HepG2 (cell line): ENCODE results near the gene CD53.

ENCODE experiments used
- BRCA1 ChIP-seq: sonication (generic); formaldehyde crosslinking; IDR thresholded peaks from 2 replicates; pipeline ENCODE4 v1.4.0; 2020; ENCODE audit warnings: missing genetic modification reagents
- EZH2 ChIP-seq: conservative IDR thresholded peaks from 2 replicates; pipeline ENCODE4 v1.6.1; 2012; ENCODE audit warnings: mild to moderate bottlenecking, low read depth, low read length, moderate library complexity
- FOSL2 ChIP-seq: sonication (generic); formaldehyde crosslinking; IDR thresholded peaks from 2 replicates; pipeline ENCODE4 v1.4.0; 2020; ENCODE audit warnings: missing genetic modification reagents
- HOMEZ ChIP-seq: IDR thresholded peaks from 2 replicates; pipeline ENCODE4 v1.6.1; 2016; ENCODE audit warnings: low read depth
- POLR2AphosphoS5 ChIP-seq: IDR thresholded peaks from 2 replicates; pipeline ENCODE4 v1.6.1; 2012; ENCODE audit warnings: low read depth, low read length
- ZNF138 ChIP-seq: sonication (generic); formaldehyde crosslinking; IDR thresholded peaks from 2 replicates; pipeline ENCODE4 v1.5.0; 2020; ENCODE audit warnings: mild to moderate bottlenecking, low read depth, missing genetic modification reagents
- ZNF558 ChIP-seq: sonication (generic); formaldehyde crosslinking; IDR thresholded peaks from 2 replicates; pipeline ENCODE4 v1.9.0; 2022; ENCODE audit warnings: mild to moderate bottlenecking, missing genetic modification reagents, borderline replicate concordance
- ZNF678 ChIP-seq: sonication (generic); formaldehyde crosslinking; IDR thresholded peaks from 2 replicates; pipeline ENCODE4 v1.4.0; 2020; ENCODE audit warnings: mild to moderate bottlenecking, missing genetic modification reagents
- ZNF777 ChIP-seq: sonication (generic); formaldehyde crosslinking; IDR thresholded peaks from 2 replicates; pipeline ENCODE4 v1.4.0; 2020; ENCODE audit warnings: missing genetic modification reagents
- TF ChIP-seq, protein P1 (sequence below): sonication (generic); formaldehyde crosslinking; IDR thresholded peaks from 2 replicates; pipeline ENCODE4 v1.5.0; 2020; ENCODE audit warnings: mild to moderate bottlenecking, missing genetic modification reagents, moderate library complexity
- TF ChIP-seq, protein P2 (sequence below): sonication (generic); formaldehyde crosslinking; conservative IDR thresholded peaks from 2 replicates; pipeline ENCODE4 v1.4.0; 2020; ENCODE audit warnings: missing genetic modification reagents
- TF ChIP-seq, protein P3 (sequence below): sonication (generic); formaldehyde crosslinking; IDR thresholded peaks from 2 replicates; pipeline ENCODE4 v1.4.0; 2020; ENCODE audit warnings: missing genetic modification reagents

DNA sequence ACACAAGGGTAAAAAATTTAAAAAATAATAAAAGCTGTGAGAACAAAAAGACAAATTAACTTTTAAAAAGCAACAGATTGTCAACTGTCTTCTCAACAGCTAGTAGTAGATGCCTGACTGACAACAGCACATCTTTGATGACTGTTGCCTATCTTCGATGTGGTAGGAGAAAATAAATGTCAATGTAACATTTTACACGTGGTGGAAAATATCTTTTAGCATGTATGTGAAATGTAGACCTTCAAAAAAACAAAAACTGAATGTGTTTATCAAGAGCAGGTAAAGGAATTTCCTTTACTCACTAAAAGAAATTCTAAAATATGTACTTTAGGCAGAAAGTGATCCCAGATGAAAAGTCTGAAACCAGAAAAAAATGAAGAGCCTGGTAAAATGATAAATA is 42.9 kb downstream of the CD53 start:
- TF ChIP-seq, protein P1, sequence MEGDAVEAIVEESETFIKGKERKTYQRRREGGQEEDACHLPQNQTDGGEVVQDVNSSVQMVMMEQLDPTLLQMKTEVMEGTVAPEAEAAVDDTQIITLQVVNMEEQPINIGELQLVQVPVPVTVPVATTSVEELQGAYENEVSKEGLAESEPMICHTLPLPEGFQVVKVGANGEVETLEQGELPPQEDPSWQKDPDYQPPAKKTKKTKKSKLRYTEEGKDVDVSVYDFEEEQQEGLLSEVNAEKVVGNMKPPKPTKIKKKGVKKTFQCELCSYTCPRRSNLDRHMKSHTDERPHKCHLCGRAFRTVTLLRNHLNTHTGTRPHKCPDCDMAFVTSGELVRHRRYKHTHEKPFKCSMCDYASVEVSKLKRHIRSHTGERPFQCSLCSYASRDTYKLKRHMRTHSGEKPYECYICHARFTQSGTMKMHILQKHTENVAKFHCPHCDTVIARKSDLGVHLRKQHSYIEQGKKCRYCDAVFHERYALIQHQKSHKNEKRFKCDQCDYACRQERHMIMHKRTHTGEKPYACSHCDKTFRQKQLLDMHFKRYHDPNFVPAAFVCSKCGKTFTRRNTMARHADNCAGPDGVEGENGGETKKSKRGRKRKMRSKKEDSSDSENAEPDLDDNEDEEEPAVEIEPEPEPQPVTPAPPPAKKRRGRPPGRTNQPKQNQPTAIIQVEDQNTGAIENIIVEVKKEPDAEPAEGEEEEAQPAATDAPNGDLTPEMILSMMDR: no peak
- TF ChIP-seq EZH2: no peak
- TF ChIP-seq ZNF777 (CRISPR knock-in tag): no peak
- TF ChIP-seq ZNF558: no peak
- TF ChIP-seq, protein P2, sequence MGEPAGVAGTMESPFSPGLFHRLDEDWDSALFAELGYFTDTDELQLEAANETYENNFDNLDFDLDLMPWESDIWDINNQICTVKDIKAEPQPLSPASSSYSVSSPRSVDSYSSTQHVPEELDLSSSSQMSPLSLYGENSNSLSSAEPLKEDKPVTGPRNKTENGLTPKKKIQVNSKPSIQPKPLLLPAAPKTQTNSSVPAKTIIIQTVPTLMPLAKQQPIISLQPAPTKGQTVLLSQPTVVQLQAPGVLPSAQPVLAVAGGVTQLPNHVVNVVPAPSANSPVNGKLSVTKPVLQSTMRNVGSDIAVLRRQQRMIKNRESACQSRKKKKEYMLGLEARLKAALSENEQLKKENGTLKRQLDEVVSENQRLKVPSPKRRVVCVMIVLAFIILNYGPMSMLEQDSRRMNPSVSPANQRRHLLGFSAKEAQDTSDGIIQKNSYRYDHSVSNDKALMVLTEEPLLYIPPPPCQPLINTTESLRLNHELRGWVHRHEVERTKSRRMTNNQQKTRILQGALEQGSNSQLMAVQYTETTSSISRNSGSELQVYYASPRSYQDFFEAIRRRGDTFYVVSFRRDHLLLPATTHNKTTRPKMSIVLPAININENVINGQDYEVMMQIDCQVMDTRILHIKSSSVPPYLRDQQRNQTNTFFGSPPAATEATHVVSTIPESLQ (CRISPR knock-in tag): no peak
- no peak for TF ChIP-seq HOMEZ (CRISPR knock-in tag)
- TF ChIP-seq, protein P3, sequence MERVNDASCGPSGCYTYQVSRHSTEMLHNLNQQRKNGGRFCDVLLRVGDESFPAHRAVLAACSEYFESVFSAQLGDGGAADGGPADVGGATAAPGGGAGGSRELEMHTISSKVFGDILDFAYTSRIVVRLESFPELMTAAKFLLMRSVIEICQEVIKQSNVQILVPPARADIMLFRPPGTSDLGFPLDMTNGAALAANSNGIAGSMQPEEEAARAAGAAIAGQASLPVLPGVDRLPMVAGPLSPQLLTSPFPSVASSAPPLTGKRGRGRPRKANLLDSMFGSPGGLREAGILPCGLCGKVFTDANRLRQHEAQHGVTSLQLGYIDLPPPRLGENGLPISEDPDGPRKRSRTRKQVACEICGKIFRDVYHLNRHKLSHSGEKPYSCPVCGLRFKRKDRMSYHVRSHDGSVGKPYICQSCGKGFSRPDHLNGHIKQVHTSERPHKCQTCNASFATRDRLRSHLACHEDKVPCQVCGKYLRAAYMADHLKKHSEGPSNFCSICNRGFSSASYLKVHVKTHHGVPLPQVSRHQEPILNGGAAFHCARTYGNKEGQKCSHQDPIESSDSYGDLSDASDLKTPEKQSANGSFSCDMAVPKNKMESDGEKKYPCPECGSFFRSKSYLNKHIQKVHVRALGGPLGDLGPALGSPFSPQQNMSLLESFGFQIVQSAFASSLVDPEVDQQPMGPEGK (CRISPR knock-in tag): no peak
- no peak for TF ChIP-seq ZNF138 (CRISPR knock-in tag)
- TF ChIP-seq BRCA1 (CRISPR knock-in tag): no peak
- TF ChIP-seq ZNF678 (CRISPR knock-in tag): no peak
- TF ChIP-seq FOSL2 (CRISPR knock-in tag): no peak
- no peak for TF ChIP-seq POLR2AphosphoS5
